Peyer's patch (tissue), 4 donors: ENCODE results near the gene VGLL3. TPM values are rescaled to one million over a fixed set of nuclear protein-coding genes. Genes with fewer than 3 reads are reported as not detected.

ENCODE experiments used
- DNase-seq, 3 donors: peaks; one replicate each; pipeline ENCODE4 v3.0.0-alpha.2; 2017 to 2019
- H3K27ac ChIP-seq, 4 donors: fragments of 200-600 bp; sonication (generic); one replicate each; pipeline ENCODE4 v1.5.1; 2016 to 2019
- H3K27me3 ChIP-seq, 2 donors: fragments of 200-600 bp; sonication (generic); one replicate each; pipeline ENCODE4 v1.5.1; 2019
- H3K36me3 ChIP-seq, 3 donors: fragments of 200-600 bp; sonication (generic); one replicate each; pipeline ENCODE4 v1.5.1; 2016 to 2019
- H3K4me1 ChIP-seq, 4 donors: fragments of 200-600 bp; sonication (generic); one replicate each; pipeline ENCODE4 v1.5.1; 2016 to 2019
- H3K4me3 ChIP-seq, 4 donors: fragments of 200-600 bp; sonication (generic); 1 replicate in 3 of 4; 2 replicates in 1 of 4; pipeline ENCODE4 v1.5.1; 2016 to 2019; ENCODE audit warnings: mild to moderate bottlenecking in 1 of 4
- H3K9me3 ChIP-seq, 4 donors: fragments of 200-600 bp; sonication (generic); one replicate each; pipeline ENCODE4 v1.5.1; 2016 to 2019; ENCODE audit warnings: mild to moderate bottlenecking in 1 of 4
- CTCF ChIP-seq, 6 experiments: fragments of 450-650 bp in 4 of 6; fragments of 200-600 bp in 2 of 6; sonication (generic) in 1 of 6; IDR thresholded peaks; one replicate each; pipeline ENCODE4 v1.5.1; 2017 to 2019; ENCODE audit warnings: antibody characterized with exemption in 6 of 6, mild to moderate bottlenecking in 3 of 6, moderate library complexity in 1 of 6
- POLR2A ChIP-seq, 2 donors: fragments of 450-650 bp; IDR thresholded peaks; one replicate each; pipeline ENCODE4 v1.5.1; 2017; ENCODE audit warnings: antibody characterized with exemption in 2 of 2, mild to moderate bottlenecking in 2 of 2, moderate library complexity in 2 of 2
- total RNA-seq, 4 donors: library from RNA; depleted of rRNA; stranded (reverse); fragments of >200 nt; gene quantifications; one replicate each; pipeline ENCODE4 v1.1.0, GENCODE V29; 2016

Gene VGLL3
- total RNA-seq, 4 donors from 2014 or later = 1.1 to 9.2 (median 4.6) TPM

DNA sequence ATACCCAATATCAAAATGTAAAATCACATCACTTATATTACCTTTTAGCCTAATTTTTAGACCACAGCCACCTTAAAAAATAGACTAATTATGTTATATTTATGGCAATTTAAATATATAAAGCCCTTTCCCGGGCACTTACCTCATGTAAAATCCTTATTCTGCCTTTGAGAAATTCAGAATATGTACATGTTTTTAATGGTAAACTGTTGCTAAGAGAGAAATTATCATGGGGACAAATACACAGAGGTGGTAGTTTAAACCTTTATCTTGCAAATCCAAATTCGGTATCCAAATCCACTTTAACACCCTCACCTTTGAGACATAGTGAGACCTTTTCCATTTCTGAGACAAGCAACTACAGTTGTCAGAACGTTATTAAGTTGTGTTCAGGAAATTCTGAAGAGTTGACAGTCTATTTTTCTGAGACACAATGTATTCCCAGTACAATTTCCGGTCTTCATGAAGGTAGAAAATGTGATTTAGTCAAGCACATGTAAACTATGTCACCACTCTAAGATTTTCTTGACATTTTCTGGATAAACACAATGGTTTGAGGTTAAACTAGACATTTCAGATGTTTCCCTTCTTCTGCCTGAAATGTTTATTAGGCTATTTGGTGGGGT, 10.6 kb upstream of the VGLL3 start:
- no peaks in the 10 kb centered on the region for H3K36me3 ChIP-seq
- no peaks in the 10 kb centered on the region for H3K27me3 ChIP-seq
- DNase-seq = no peak
- no peaks in the 10 kb centered on the region for H3K9me3 ChIP-seq
- H3K4me3 ChIP-seq = no peak overlapping the region
- no peak overlapping the region for H3K27ac ChIP-seq
- TF ChIP-seq POLR2A (IDR thresholded peaks at IDR 0.05) = no peak
- TF ChIP-seq CTCF (IDR thresholded peaks at IDR 0.05) = no peak
- H3K4me1 ChIP-seq = no peaks in the 10 kb centered on the region

DNA sequence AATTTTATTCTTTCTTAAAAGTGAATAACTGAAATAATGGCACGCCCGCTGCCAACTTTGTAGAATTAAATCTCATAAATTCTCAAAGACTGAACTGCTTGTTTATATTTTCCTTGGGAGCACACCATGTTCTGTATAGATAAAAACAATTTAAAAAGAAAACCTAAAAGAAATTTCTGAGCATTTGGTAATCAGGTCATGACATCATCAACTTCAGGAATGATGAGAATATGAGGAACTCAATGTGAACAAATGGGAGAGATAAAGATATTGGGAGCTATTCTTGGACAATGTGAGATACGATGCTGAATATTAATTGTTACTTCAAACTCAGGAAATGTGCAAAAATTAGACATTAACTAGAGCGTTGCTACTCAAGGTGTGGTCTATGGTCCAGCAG, 10.0 kb upstream of the VGLL3 start:
- H3K27me3 ChIP-seq = no peaks in the 10 kb centered on the region
- TF ChIP-seq CTCF (IDR thresholded peaks at IDR 0.05) = no peak
- no peak for TF ChIP-seq POLR2A (IDR thresholded peaks at IDR 0.05)
- H3K9me3 ChIP-seq = no peaks in the 10 kb centered on the region
- no peaks in the 10 kb centered on the region for H3K36me3 ChIP-seq
- no peaks in the 10 kb centered on the region for H3K4me1 ChIP-seq
- no peak for DNase-seq
- no peak overlapping the region for H3K4me3 ChIP-seq
- no peak overlapping the region for H3K27ac ChIP-seq

- Histone ChIP-seq H3K27ac (no peak overlapping the region), H3K27me3 (no peaks in the 10 kb centered on the region), H3K9me3 (no peaks in the 10 kb centered on the region), H3K4me3 (no peak overlapping the region), H3K36me3 (no peaks in the 10 kb centered on the region), H3K4me1 (no peaks in the 10 kb centered on the region)
- TF ChIP-seq CTCF (IDR thresholded peaks at IDR 0.05) (no peak), POLR2A (IDR thresholded peaks at IDR 0.05) (no peak)
- no peak for DNase-seq
Measured at GRCh38 chr3:86998569-86998968, 7.6 kb upstream of the VGLL3 start.

GRCh38 chr3:86996261-86996955, 5.5 kb upstream of the VGLL3 start:
- no peak for DNase-seq
- H3K36me3 ChIP-seq = no peaks in the 10 kb centered on the region
- no peaks in the 10 kb centered on the region for H3K4me1 ChIP-seq
- H3K27me3 ChIP-seq = no peaks in the 10 kb centered on the region
- H3K9me3 ChIP-seq = no peaks in the 10 kb centered on the region
- TF ChIP-seq POLR2A (IDR thresholded peaks at IDR 0.05) (no peak), CTCF (IDR thresholded peaks at IDR 0.05) (no peak)
- no peak overlapping the region for H3K27ac ChIP-seq
- no peak overlapping the region for H3K4me3 ChIP-seq

- no peaks in the 10 kb centered on the region for H3K36me3 ChIP-seq
- H3K9me3 ChIP-seq = no peaks in the 10 kb centered on the region
- DNase-seq = no peak
- no peak overlapping the region for H3K27ac ChIP-seq
- TF ChIP-seq POLR2A (IDR thresholded peaks at IDR 0.05) (no peak), CTCF (IDR thresholded peaks at IDR 0.05) (no peak)
- no peak overlapping the region for H3K4me3 ChIP-seq
- H3K4me1 ChIP-seq = no peaks in the 10 kb centered on the region
- no peaks in the 10 kb centered on the region for H3K27me3 ChIP-seq
Measured at GRCh38 chr3:86995537-86995936, 4.6 kb upstream of the VGLL3 start.
